ENCODE data around the gene CELF2. TPM values are rescaled to one million over a fixed set of nuclear protein-coding genes. Genes with fewer than 3 reads are reported as not detected.

The CELF2 gene
- total RNA-seq, 1 donor from 2014 or later: 3.8 TPM

DNA sequence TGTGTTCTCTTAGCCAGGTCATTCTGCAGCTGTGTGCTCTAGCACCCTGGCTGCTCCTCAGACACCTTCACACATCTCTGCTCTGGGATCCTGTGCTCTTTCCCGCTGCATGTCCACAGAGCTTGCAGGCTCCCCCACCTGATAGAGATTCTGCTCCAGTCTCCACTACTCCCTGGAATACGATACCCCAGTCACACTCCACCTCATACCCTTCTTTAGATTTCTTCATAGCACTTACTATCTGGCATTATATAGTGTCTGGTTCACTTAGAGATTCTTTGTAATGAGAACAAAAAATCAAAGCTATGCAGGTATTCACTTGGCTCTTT lies 88.0 kb downstream of the CELF2 start:
- Mint-ChIP-seq H3K9me3 (ENCODE audit: low read depth) (peaks cover 4% of the 10 kb centered on the region), H3K4me3 (ENCODE audit: low read depth) (no peak overlapping the region), H3K36me3 (ENCODE audit: insufficient read depth) (no peaks in the 10 kb centered on the region), H3K4me1 (ENCODE audit: low read depth) (no peaks in the 10 kb centered on the region), H3K27me3 (peaks cover 9% of the 10 kb centered on the region), H3K27ac (no peak overlapping the region)
- DNase-seq (ENCODE audit: low spot score, unreplicated experiment): no peak
- no peak for TF ChIP-seq CTCF (IDR thresholded peaks at IDR 0.05; ENCODE audit: unreplicated experiment)

- no peak overlapping the region for H3K27ac Mint-ChIP-seq
- H3K27me3 Mint-ChIP-seq: peaks cover 9% of the 10 kb centered on the region
- H3K4me1 Mint-ChIP-seq (ENCODE audit: low read depth): no peaks in the 10 kb centered on the region
- H3K4me3 Mint-ChIP-seq (ENCODE audit: low read depth): no peak overlapping the region
- no peak for TF ChIP-seq CTCF (IDR thresholded peaks at IDR 0.05; ENCODE audit: unreplicated experiment)
- no peak for DNase-seq (ENCODE audit: low spot score, unreplicated experiment)
- no peaks in the 10 kb centered on the region for H3K36me3 Mint-ChIP-seq (ENCODE audit: insufficient read depth)
- peaks cover 4% of the 10 kb centered on the region for H3K9me3 Mint-ChIP-seq (ENCODE audit: low read depth)
These were observed 89.1 kb downstream of the CELF2 start for GRCh38 chr10:11106621-11107374.

- H3K9me3 Mint-ChIP-seq (ENCODE audit: low read depth): peaks cover 4% of the 10 kb centered on the region
- no peak overlapping the region for H3K27ac Mint-ChIP-seq
- H3K4me1 Mint-ChIP-seq (ENCODE audit: low read depth): no peaks in the 10 kb centered on the region
- peaks cover 3% of the 10 kb centered on the region for H3K27me3 Mint-ChIP-seq
- no peak for DNase-seq (ENCODE audit: low spot score, unreplicated experiment)
- H3K4me3 Mint-ChIP-seq (ENCODE audit: low read depth): no peak overlapping the region
- H3K36me3 Mint-ChIP-seq (ENCODE audit: insufficient read depth): no peaks in the 10 kb centered on the region
- no peak for TF ChIP-seq CTCF (IDR thresholded peaks at IDR 0.05; ENCODE audit: unreplicated experiment)
These were observed 90.3 kb downstream of the CELF2 start for GRCh38 chr10:11107948-11108347.

- DNase-seq (ENCODE audit: low spot score, unreplicated experiment): no peak
- Mint-ChIP-seq H3K4me1 (ENCODE audit: low read depth) (no peaks in the 10 kb centered on the region), H3K36me3 (ENCODE audit: insufficient read depth) (no peaks in the 10 kb centered on the region), H3K27me3 (peaks cover 3% of the 10 kb centered on the region), H3K9me3 (ENCODE audit: low read depth) (peaks cover 4% of the 10 kb centered on the region), H3K27ac (no peak overlapping the region), H3K4me3 (ENCODE audit: low read depth) (no peak overlapping the region)
- no peak for TF ChIP-seq CTCF (IDR thresholded peaks at IDR 0.05; ENCODE audit: unreplicated experiment)
These were observed 90.7 kb downstream of the CELF2 start for GRCh38 chr10:11108356-11108755.

DNA sequence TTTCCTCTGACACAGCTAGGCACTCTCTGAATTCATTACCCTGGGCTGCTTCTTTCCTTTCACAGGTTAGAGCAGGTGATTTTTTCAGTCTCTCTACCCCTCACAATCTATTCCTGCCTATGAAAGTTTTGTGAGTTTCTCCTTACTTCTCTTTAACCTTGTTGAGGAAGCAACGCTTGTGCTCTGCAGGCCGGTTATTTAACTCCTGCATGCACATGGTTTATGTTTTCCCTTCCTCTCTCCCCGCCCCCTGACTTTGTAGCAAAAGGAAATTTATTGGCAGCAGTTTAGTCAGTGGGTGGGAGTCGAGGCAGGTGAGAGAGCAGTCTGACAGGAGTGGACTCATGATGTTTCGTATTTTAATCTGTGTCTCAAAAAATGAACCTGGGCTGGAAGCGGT lies 91.9 kb downstream of the CELF2 start:
- Mint-ChIP-seq H3K36me3 (ENCODE audit: insufficient read depth) (no peaks in the 10 kb centered on the region), H3K27me3 (peaks cover 3% of the 10 kb centered on the region), H3K4me3 (ENCODE audit: low read depth) (no peak overlapping the region), H3K27ac (no peak overlapping the region), H3K4me1 (ENCODE audit: low read depth) (no peaks in the 10 kb centered on the region), H3K9me3 (ENCODE audit: low read depth) (peaks cover 4% of the 10 kb centered on the region)
- TF ChIP-seq CTCF (IDR thresholded peaks at IDR 0.05; ENCODE audit: unreplicated experiment): no peak
- DNase-seq (ENCODE audit: low spot score, unreplicated experiment): no peak
